Kasumi-1 (cell line): ENCODE results near the gene PLBD1.
A peak's percentile ranks its signal among the peaks of the same experiment; 100 is the strongest.

Experiments
- DNase-seq, 2 experiments: peaks; one replicate each; lab custom pipeline; 2025; lab: John Stamatoyannopoulos, UW

PLBD1 gene

GRCh38 chr12:14505626-14506596 is 61.8 kb downstream of the PLBD1 start:
- no peak for DNase-seq

- no peak for DNase-seq
Measured at GRCh38 chr12:14495326-14495725, 72.4 kb downstream of the PLBD1 start.

GRCh38 chr12:14482886-14483285 is 84.8 kb downstream of the PLBD1 start:
- DNase-seq: no peak

- DNase-seq: no peak
Measured at GRCh38 chr12:14482361-14482760, 85.3 kb downstream of the PLBD1 start.

- no peak for DNase-seq
Measured at GRCh38 chr12:14481201-14481600, 86.5 kb downstream of the PLBD1 start.

GRCh38 chr12:14479004-14479403 is 88.7 kb downstream of the PLBD1 start:
- no peak for DNase-seq

- DNase-seq: peak; percentile 1 to 3
Measured at GRCh38 chr12:14473707-14474287, 93.9 kb downstream of the PLBD1 start.

- DNase-seq: no peak
Measured at GRCh38 chr12:14471497-14471896, 96.2 kb downstream of the PLBD1 start.

GRCh38 chr12:14460212-14460841 is 107.4 kb downstream of the PLBD1 start:
- DNase-seq: no peak

- peak; percentile 67 to 70 for DNase-seq
Measured at GRCh38 chr12:14454098-14454907, 113.4 kb downstream of the PLBD1 start.
